Subcutaneous abdominal adipose tissue (tissue), 5 donors: ENCODE data around the gene ZXDC.

Experiments
- H3K27ac ChIP-seq: one replicate; pipeline ENCODE4 v1.7.0; 2013; ENCODE audit warnings: low read depth, mild to moderate bottlenecking, inconsistent platforms, low read length, moderate library complexity
- H3K27me3 ChIP-seq, 5 donors: one replicate each; pipeline ENCODE4 v1.7.0; 2013; ENCODE audit warnings: low read length in 5 of 5, inconsistent platforms in 1 of 5; ENCODE audit not compliant: control insufficient read depth in 5 of 5, insufficient read depth in 4 of 5
- H3K36me3 ChIP-seq, 5 donors: one replicate each; pipeline ENCODE4 v1.7.0; 2013; ENCODE audit warnings: low read length in 5 of 5; ENCODE audit not compliant: control insufficient read depth in 5 of 5, insufficient read depth in 5 of 5
- H3K4me1 ChIP-seq, 5 donors: one replicate each; pipeline ENCODE4 v1.7.0; 2013; ENCODE audit warnings: low read length in 5 of 5, mild to moderate bottlenecking in 3 of 5, moderate library complexity in 1 of 5; ENCODE audit not compliant: control insufficient read depth in 5 of 5, insufficient read depth in 5 of 5
- H3K4me3 ChIP-seq, 5 donors: one replicate each; pipeline ENCODE4 v1.7.0; 2013; ENCODE audit warnings: low read length in 5 of 5, low read depth in 1 of 5
- H3K9ac ChIP-seq, 5 donors: one replicate each; pipeline ENCODE4 v1.7.0; 2013; ENCODE audit warnings: low read length in 5 of 5, mild to moderate bottlenecking in 4 of 5, moderate library complexity in 3 of 5
- H3K9me3 ChIP-seq, 5 donors: one replicate each; pipeline ENCODE4 v1.7.0; 2013; ENCODE audit warnings: low read length in 5 of 5; ENCODE audit not compliant: control insufficient read depth in 5 of 5
- donor health status: healthy.
- donor health status: healthy.
- donor health status: healthy.
- donor health status: healthy.
- donor health status: healthy.

The ZXDC gene

DNA sequence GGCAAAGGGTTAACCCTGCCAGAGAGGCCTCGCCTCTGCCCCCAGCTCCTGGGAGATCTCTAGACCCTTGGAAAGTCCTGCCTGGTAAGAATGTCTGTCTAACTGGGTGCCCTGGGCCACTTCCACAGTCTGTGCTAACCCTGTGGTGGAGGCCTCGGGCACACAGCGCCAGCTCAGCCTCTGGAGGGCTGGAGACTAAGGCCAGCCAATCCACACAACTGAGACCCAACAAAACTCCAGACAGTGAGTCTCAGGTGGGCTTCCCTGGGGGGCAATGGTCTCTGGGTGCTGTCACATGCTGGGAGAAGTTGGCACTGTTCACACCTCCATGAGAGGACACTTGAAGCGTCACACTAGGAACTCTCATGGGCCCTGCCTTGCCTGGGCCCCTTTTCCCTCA is 19.5 kb downstream of the ZXDC start:
- Histone ChIP-seq H3K36me3 (peaks cover 14 to 75% (median 60%) of the 10 kb centered on the region in 5 donors), H3K27me3 (no peaks in the 10 kb centered on the region), H3K27ac (no peak overlapping the region), H3K4me1 (peaks cover 0 to 12% (median 0%) of the 10 kb centered on the region in 5 donors), H3K9ac (peak overlapping the region in 1 of 5 donors; percentile 2), H3K9me3 (no peaks in the 10 kb centered on the region), H3K4me3 (no peak overlapping the region)

DNA sequence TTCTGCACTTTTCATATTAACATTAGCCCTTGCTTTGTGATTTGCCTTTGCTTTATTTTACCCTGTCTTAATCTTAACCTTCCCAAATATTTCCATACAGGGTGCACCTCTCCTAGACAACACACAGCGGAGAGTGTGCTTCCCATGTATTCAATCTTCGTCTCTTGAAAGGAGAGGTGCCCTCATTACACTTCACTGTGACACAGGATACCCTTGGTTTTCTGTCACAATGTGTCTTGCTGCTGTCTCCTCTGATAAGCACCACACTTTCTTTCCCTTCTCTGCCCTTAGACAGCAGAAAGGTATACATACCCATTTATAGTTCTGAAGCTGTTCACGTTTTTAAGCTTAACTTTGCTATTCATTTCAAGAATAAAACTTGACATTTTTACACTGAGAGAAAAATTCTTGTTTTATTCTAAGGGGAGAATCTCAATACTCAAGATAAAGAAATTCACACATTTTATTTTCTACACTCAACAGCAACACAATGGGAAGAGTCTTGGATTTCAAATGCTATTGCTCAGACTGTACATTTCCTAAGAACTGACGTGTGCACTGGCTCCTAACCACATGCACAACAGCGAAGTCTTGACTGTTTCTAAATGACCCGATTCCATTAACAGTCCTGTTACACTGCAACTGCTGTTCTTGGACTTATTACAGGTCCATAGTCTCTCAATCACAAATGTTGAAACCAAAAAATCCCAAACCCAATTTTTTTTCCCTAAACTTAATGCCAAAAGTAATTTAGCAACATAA is 21.1 kb downstream of the ZXDC start:
- peaks cover 0 to 12% (median 0%) of the 10 kb centered on the region in 5 donors for H3K4me1 ChIP-seq
- no peak overlapping the region for H3K27ac ChIP-seq
- H3K27me3 ChIP-seq: no peaks in the 10 kb centered on the region
- H3K9me3 ChIP-seq: no peaks in the 10 kb centered on the region
- H3K9ac ChIP-seq: no peak overlapping the region
- no peak overlapping the region for H3K4me3 ChIP-seq
- H3K36me3 ChIP-seq: peaks cover 10 to 77% (median 62%) of the 10 kb centered on the region in 5 donors

GRCh38 chr3:126454025-126454424 is 21.7 kb downstream of the ZXDC start:
- no peak overlapping the region for H3K9ac ChIP-seq
- H3K27me3 ChIP-seq: no peaks in the 10 kb centered on the region
- peaks cover 0 to 12% (median 0%) of the 10 kb centered on the region in 5 donors for H3K4me1 ChIP-seq
- no peak overlapping the region for H3K27ac ChIP-seq
- H3K4me3 ChIP-seq: no peak overlapping the region
- no peaks in the 10 kb centered on the region for H3K9me3 ChIP-seq
- peaks cover 10 to 77% (median 62%) of the 10 kb centered on the region in 5 donors for H3K36me3 ChIP-seq

DNA sequence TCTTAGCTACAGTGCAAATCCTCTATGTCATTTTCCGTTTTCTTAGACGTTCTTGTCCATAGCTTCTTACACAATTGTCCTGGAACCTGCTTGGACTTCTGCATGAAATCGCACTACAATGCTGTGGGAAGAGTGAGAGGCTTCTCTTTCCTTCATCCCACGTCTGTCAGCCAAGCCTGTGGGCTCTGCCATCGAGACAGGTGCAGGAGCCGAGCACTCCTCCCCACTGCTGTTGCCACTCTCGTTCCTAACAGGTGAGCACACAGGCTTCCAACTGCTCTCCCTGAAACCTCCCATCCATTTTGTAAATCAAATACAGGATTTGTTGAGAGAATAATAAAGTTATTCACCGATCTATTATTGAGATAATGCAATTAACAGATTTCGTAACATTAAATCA is 23.5 kb downstream of the ZXDC start:
- Histone ChIP-seq H3K4me1 (peaks cover 0 to 12% (median 0%) of the 10 kb centered on the region in 5 donors), H3K27me3 (no peaks in the 10 kb centered on the region), H3K27ac (no peak overlapping the region), H3K9me3 (no peaks in the 10 kb centered on the region), H3K9ac (no peak overlapping the region), H3K36me3 (peaks cover 5 to 78% (median 59%) of the 10 kb centered on the region in 5 donors), H3K4me3 (no peak overlapping the region)

GRCh38 chr3:126451511-126451910 is 24.2 kb downstream of the ZXDC start:
- H3K9ac ChIP-seq: no peak overlapping the region
- peaks cover 5 to 71% (median 52%) of the 10 kb centered on the region in 5 donors for H3K36me3 ChIP-seq
- no peak overlapping the region for H3K27ac ChIP-seq
- no peaks in the 10 kb centered on the region for H3K9me3 ChIP-seq
- no peak overlapping the region for H3K4me3 ChIP-seq
- peaks cover 0 to 9% (median 0%) of the 10 kb centered on the region in 5 donors for H3K4me1 ChIP-seq
- H3K27me3 ChIP-seq: no peaks in the 10 kb centered on the region

DNA sequence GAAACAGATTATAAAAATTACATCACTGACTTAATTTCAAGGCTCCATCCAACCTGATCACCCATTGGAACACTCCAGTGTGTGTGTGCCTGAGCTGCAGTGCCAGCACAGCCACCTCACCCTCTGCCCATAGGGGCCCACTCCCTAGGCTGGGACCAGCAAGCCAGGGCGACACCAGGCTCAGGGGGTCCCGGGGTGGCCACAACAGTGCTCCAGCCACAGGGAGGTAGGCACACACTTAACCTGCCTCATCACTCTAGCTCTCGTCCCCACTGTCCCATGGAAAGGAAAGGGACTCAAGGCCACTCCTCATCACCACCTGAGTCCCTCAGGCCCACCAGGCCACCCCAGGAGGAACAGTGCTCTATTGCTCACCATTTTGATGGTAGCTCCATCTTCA is 24.9 kb downstream of the ZXDC start:
- H3K4me3 ChIP-seq: no peak overlapping the region
- no peak overlapping the region for H3K27ac ChIP-seq
- H3K4me1 ChIP-seq: peaks cover 0 to 7% (median 4%) of the 10 kb centered on the region in 5 donors
- peak overlapping the region in 1 of 5 donors; percentile 13 for H3K9ac ChIP-seq
- no peaks in the 10 kb centered on the region for H3K9me3 ChIP-seq
- H3K36me3 ChIP-seq: peaks cover 5 to 66% (median 46%) of the 10 kb centered on the region in 5 donors
- H3K27me3 ChIP-seq: no peaks in the 10 kb centered on the region

- Histone ChIP-seq H3K4me1 (peaks cover 0 to 12% (median 7%) of the 10 kb centered on the region in 5 donors), H3K9ac (no peak overlapping the region), H3K9me3 (no peaks in the 10 kb centered on the region), H3K4me3 (no peak overlapping the region), H3K27me3 (no peaks in the 10 kb centered on the region), H3K36me3 (peaks cover 5 to 66% (median 46%) of the 10 kb centered on the region in 5 donors), H3K27ac (no peak overlapping the region)
These were observed 25.5 kb downstream of the ZXDC start for GRCh38 chr3:126450219-126450618.

DNA sequence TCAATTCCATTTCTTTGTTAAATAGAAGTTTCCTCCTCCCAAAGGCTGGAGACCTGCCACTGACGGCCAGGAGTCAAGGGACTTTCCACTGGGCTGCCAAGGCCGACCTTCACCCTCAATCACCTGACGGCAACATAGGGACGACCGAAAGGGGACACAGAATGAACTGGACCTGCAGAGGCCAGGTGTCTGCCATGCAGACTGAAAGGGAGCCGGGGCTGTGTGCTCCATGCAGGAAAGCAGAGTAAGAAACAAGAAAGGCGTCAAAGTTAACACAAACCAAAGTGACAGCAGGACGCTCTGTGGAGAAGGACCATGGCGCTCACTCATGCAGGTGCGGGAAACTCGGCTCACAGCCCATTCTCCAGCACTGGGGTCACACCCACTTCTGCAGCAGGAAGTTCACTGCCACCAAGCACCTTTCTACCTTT is 26.1 kb downstream of the ZXDC start:
- Histone ChIP-seq H3K27ac (no peak overlapping the region), H3K9me3 (no peaks in the 10 kb centered on the region), H3K27me3 (no peaks in the 10 kb centered on the region), H3K9ac (no peak overlapping the region), H3K4me1 (peaks cover 0 to 13% (median 4%) of the 10 kb centered on the region in 5 donors), H3K36me3 (peaks cover 4 to 67% (median 46%) of the 10 kb centered on the region in 5 donors), H3K4me3 (no peak overlapping the region)

GRCh38 chr3:126448893-126449180 is 26.9 kb downstream of the ZXDC start:
- Histone ChIP-seq H3K27ac (no peak overlapping the region), H3K27me3 (no peaks in the 10 kb centered on the region), H3K4me3 (no peak overlapping the region), H3K9ac (no peak overlapping the region), H3K4me1 (peaks cover 0 to 13% (median 1%) of the 10 kb centered on the region in 5 donors), H3K9me3 (no peaks in the 10 kb centered on the region), H3K36me3 (peaks cover 3 to 63% (median 45%) of the 10 kb centered on the region in 5 donors)

DNA sequence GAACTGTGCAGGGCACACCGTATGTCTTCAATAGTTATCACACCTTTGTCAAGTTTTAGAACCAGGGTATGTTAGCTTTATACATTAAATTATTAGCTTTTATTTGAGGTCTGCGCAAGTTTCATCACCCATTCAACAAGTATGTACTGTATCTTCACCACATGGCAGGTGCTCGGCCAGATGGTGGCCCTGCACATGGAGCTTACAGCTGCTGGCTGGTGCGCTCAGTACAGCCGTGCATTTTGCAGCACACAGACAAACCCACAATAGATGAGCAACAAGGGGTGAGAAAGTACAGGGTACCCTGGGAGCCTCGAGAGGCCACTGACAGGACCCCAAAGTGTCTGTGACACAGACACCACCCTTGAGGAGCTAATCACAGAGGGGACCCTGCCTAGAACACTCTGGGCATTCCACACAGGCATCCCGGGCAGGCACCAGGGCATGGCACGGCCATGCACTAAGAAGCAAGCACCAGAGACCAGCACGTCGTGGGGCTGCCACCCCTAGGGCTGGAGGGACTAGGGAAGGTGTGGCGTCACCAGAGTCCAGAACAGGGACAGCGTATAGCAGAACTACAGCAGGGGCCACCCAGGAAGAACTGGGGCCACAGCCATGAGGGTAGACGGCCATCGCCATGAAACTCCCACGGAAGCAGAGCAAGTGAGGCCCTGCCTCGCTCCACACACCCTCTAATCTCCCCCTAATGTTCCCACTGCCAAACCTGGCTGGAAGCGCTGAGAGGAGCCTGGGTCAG is 27.4 kb downstream of the ZXDC start:
- Histone ChIP-seq H3K4me1 (peaks cover 0 to 13% (median 1%) of the 10 kb centered on the region in 5 donors), H3K9ac (no peak overlapping the region), H3K27ac (no peak overlapping the region), H3K9me3 (no peaks in the 10 kb centered on the region), H3K36me3 (peaks cover 3 to 61% (median 44%) of the 10 kb centered on the region in 5 donors), H3K27me3 (no peaks in the 10 kb centered on the region), H3K4me3 (no peak overlapping the region)
